ENCODE data around the gene IQCC. TPM values are rescaled to one million over a fixed set of nuclear protein-coding genes. Genes with fewer than 3 reads are reported as not detected.

IQCC gene
- total RNA-seq, 1 donor from 2014 or later = 0.71 TPM

GRCh38 chr1:32187850-32188249 is 17.6 kb upstream of the IQCC start:
- Histone ChIP-seq H3K36me3 (peaks cover 98% of the 10 kb centered on the region), H3K27me3 (ENCODE audit: low read depth) (no peaks in the 10 kb centered on the region), H3K4me1 (peaks cover 37% of the 10 kb centered on the region), H3K9me3 (replicated peaks) (no peaks in the 10 kb centered on the region), H3K27ac (replicated peaks) (no peak overlapping the region), H3K4me3 (no peak overlapping the region)
- DNase-seq = no peak
- TF ChIP-seq, protein P1, sequence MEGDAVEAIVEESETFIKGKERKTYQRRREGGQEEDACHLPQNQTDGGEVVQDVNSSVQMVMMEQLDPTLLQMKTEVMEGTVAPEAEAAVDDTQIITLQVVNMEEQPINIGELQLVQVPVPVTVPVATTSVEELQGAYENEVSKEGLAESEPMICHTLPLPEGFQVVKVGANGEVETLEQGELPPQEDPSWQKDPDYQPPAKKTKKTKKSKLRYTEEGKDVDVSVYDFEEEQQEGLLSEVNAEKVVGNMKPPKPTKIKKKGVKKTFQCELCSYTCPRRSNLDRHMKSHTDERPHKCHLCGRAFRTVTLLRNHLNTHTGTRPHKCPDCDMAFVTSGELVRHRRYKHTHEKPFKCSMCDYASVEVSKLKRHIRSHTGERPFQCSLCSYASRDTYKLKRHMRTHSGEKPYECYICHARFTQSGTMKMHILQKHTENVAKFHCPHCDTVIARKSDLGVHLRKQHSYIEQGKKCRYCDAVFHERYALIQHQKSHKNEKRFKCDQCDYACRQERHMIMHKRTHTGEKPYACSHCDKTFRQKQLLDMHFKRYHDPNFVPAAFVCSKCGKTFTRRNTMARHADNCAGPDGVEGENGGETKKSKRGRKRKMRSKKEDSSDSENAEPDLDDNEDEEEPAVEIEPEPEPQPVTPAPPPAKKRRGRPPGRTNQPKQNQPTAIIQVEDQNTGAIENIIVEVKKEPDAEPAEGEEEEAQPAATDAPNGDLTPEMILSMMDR (IDR thresholded peaks at IDR 0.05; ENCODE audit: borderline replicate concordance) = no peak
- intact Hi-C loops (cut with micrococcal nuclease) = no loop called here

DNA sequence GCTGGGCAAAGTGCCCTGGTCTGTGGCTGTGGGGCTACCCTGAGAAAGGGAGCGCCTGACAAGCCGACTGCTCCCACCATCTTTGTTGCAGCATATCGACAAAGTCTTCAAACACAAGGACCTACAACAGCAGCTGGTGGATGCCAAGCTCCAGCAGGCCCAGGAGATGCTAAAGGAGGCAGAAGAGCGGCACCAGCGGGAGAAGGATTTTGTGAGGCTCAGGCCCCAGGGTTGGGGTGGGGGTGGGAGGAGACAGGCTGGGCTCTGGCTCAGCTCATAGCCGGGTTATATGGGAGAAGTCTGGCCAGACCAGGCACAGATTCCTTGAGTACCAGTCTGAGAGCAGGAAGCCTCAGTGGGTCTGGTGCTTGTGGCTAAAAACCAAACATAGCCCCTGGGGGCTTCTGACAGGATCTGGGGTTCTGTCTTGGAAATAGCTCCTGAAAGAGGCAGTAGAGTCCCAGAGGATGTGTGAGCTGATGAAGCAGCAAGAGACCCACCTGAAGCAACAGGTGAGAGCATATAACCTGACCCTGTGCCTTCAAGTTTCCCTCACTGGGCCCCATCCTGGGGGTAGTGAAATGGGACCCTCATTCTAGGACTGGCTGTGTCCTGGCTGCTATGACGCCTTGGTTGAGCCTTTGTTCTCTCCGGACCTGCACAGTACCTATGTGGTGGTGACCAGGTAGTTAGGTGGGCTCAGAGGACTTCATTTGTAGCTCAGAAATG is 13.1 kb upstream of the IQCC start:
- H3K36me3 ChIP-seq = peaks cover 98% of the 10 kb centered on the region
- no peak for DNase-seq

DNA sequence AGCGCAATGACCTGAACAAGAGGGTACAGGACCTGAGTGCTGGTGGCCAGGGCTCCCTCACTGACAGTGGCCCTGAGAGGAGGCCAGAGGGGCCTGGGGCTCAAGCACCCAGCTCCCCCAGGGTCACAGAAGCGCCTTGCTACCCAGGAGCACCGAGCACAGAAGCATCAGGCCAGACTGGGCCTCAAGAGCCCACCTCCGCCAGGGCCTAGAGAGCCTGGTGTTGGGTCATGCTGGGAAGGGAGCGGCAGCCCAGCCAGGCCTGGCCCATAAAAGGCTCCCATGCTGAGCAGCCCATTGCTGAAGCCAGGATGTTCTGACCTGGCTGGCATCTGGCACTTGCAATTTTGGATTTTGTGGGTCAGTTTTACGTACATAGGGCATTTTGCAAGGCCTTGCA is 10.5 kb upstream of the IQCC start:
- H3K27me3 ChIP-seq (ENCODE audit: low read depth) = no peaks in the 10 kb centered on the region
- H3K9me3 ChIP-seq (replicated peaks) = no peaks in the 10 kb centered on the region
- H3K36me3 ChIP-seq = peaks cover 78% of the 10 kb centered on the region
- intact Hi-C loops (cut with micrococcal nuclease) = no loop called here
- H3K4me3 ChIP-seq = no peak overlapping the region
- peaks cover 44% of the 10 kb centered on the region for H3K4me1 ChIP-seq
- H3K27ac ChIP-seq (replicated peaks) = no peak overlapping the region
- TF ChIP-seq, protein P1 (IDR thresholded peaks at IDR 0.05; ENCODE audit: borderline replicate concordance) = no peak
- DNase-seq = no peak

More for the DNA sequence above, 13.1 kb upstream of the IQCC start:
- TF ChIP-seq, protein P1 (IDR thresholded peaks at IDR 0.05; ENCODE audit: borderline replicate concordance) = no peak
- Histone ChIP-seq H3K9me3 (replicated peaks) (no peaks in the 10 kb centered on the region), H3K27me3 (ENCODE audit: low read depth) (no peaks in the 10 kb centered on the region), H3K4me3 (no peak overlapping the region), H3K27ac (replicated peaks) (no peak overlapping the region), H3K4me1 (peaks cover 18% of the 10 kb centered on the region)
- intact Hi-C loops (cut with micrococcal nuclease) = no loop called here

DNA sequence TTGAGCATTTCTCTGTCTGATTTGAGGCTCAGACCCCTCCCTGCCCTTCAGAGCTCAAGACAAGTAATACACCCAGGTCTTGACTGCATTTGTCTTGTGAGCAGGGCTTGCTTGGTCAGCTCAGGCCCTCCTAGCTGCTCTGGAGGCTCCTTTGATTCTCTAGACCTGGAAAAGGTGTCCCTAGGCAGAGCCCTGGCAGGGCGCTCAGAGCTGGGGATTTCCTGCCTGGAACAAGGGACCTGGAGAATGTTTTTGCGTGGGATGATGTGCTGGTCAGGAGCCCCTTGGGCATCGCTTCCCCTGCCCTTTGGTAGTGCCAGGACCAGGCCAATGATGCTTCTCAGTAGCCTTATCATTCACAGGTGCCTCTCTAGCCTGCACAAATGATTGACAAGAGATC is 9.9 kb upstream of the IQCC start:
- Histone ChIP-seq H3K4me3 (no peak overlapping the region), H3K27me3 (ENCODE audit: low read depth) (no peaks in the 10 kb centered on the region), H3K4me1 (peaks cover 49% of the 10 kb centered on the region), H3K9me3 (replicated peaks) (no peaks in the 10 kb centered on the region), H3K36me3 (peaks cover 72% of the 10 kb centered on the region), H3K27ac (replicated peaks) (no peak overlapping the region)
- TF ChIP-seq, protein P1 (IDR thresholded peaks at IDR 0.05; ENCODE audit: borderline replicate concordance) = no peak
- no peak for DNase-seq
- intact Hi-C loops (cut with micrococcal nuclease) = no loop called here

DNA sequence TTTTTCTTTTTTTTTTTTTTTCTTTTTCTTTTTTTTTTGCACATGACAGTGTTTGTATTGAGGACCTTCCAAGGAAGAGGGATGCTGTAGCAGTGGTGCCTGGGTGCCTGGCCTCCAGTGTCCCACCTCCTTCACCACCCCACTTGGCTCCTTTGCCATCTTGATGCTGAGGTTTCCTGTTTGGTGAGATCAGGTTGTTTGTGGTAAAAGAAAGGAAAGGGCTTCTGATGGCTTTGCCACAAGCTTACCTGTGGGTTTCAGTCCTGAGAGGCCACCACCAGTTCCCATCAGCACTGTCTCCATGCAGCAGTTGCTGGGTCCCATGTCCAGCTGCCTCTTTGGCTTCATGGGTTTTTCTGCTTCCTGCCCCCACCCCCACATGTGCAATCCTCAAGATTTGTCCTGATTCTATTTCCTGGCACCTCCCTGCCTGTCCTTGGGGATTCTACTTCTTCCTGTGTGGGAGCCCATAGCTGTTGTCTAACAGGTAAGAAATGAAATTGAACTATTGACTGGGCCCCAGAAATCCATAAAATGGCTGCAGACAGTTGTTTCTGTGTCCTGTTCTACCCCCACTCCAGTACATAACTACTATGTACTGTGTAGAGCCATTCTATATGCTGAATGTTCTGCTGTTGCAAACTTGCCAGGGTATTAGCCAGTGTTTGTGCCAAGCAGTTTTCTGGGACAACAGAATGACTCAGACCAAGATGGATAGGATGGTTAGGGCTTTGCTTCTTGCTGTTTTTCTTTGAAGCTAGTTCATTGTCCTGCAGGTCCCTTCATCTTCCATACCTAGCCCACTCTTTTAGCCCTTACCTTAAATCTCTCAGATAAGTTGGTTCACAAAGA is 9.3 kb upstream of the IQCC start:
- Histone ChIP-seq H3K36me3 (peaks cover 66% of the 10 kb centered on the region), H3K27ac (replicated peaks) (no peak overlapping the region), H3K4me1 (peaks cover 53% of the 10 kb centered on the region), H3K4me3 (no peak overlapping the region), H3K27me3 (ENCODE audit: low read depth) (no peaks in the 10 kb centered on the region), H3K9me3 (replicated peaks) (no peaks in the 10 kb centered on the region)
- DNase-seq = no peak
- intact Hi-C loops (cut with micrococcal nuclease) = no loop called here
- TF ChIP-seq, protein P1 (IDR thresholded peaks at IDR 0.05; ENCODE audit: borderline replicate concordance) = no peak

All from left ventricle myocardium inferior (tissue), 1 donor.